Cardiac muscle cell (in vitro differentiated cells and primary cell): ENCODE measurements around the gene FSD1. TPM values are rescaled to one million over a fixed set of nuclear protein-coding genes. Genes with fewer than 3 reads are reported as not detected.

Experiments used
- DNase-seq, 2 donors: peaks; one replicate each; pipeline versions ENCODE4 v3.0.0 to v3.0.0-alpha.2; 2010 to 2017; ENCODE audit warnings: low read depth in 1 of 2, low spot score in 1 of 2
- H3K27ac ChIP-seq: fragments of 200-600 bp; sonication (generic); 2 replicates; pipeline ENCODE4 v1.5.1; 2016
- H3K27me3 ChIP-seq: fragments of 200-600 bp; sonication (generic); 2 replicates; pipeline ENCODE4 v1.6.0; 2016; ENCODE audit warnings: control low read depth
- H3K36me3 ChIP-seq: fragments of 200-600 bp; sonication (generic); 2 replicates; pipeline ENCODE4 v1.5.1; 2016; ENCODE audit warnings: control low read depth
- H3K4me1 ChIP-seq: fragments of 200-600 bp; sonication (generic); 2 replicates; pipeline ENCODE4 v1.8.1; 2017; ENCODE audit warnings: low read depth, mild to moderate bottlenecking, mixed run types
- H3K4me3 ChIP-seq: fragments of 200-600 bp; sonication (generic); 2 replicates; pipeline ENCODE4 v1.5.1; 2016; ENCODE audit warnings: mild to moderate bottlenecking
- H3K9me3 ChIP-seq: fragments of 200-600 bp; sonication (generic); 2 replicates; pipeline ENCODE4 v1.5.1; 2017; ENCODE audit warnings: low read depth, mild to moderate bottlenecking, control low read depth
- polyA plus RNA-seq: library from polyadenylated mRNA; unstranded; fragments of >200 nt; fragmentation: Nextera tagmentation; extraction: Ambion mirVana; gene quantifications from 2 replicates; pipeline ENCODE4 v1.2.1, GENCODE V29; 2016
- total RNA-seq: library from RNA; depleted of rRNA; stranded (reverse); fragments of >200 nt; gene quantifications from 2 replicates; pipeline ENCODE4 v1.2.3, GENCODE V29; 2016
- TF ChIP-seq, protein P1 (sequence below): IDR thresholded peaks from 2 replicates; pipeline ENCODE4 v1.5.1; 2012; ENCODE audit warnings: low read depth, mild to moderate bottlenecking, low read length

The FSD1 gene
- total and polyA plus RNA-seq, 2 experiments from 2014 or later: 18.5 to 24.7 TPM

DNA sequence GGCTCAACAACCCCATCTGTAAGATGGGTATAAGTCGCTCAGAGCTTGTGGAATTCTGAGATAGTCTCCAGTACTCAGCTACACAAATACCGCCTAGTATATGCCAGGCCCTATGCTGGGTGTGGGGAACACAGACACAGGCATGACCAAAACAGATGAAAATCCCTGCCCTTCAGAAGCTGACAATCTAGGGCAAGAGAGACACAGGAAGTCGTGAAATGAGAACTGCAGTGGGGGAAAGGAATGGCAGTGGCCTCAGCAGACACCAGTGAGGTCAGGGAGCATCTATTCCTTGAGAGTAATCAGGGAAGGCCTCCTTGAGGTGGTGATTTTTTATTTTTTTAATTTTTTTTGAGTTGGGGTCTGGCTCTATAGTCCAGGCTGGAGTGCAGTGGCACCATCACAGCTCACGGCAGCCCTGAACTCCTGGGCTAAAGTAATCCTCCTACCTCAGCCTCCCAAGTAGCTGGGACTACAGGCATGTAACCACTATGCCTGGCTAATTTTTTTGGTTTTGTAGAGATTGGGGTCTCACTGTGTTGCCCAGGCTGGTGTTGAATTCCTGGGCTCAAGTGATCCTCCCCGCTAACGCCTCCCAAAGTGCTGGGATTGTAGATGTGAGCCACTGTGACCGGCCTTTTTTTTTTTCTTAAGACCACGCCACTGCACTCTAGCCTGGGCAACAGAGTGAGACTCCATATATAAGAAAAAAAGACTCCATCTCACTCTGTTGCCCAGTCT lies 5.4 kb upstream of the FSD1 start:
- no peak for DNase-seq
- H3K9me3 ChIP-seq: no peaks in the 10 kb centered on the region
- no peak overlapping the region for H3K27ac ChIP-seq
- H3K4me3 ChIP-seq: no peak overlapping the region
- peaks cover 6% of the 10 kb centered on the region for H3K4me1 ChIP-seq
- no peaks in the 10 kb centered on the region for H3K27me3 ChIP-seq
- TF ChIP-seq, protein P1, sequence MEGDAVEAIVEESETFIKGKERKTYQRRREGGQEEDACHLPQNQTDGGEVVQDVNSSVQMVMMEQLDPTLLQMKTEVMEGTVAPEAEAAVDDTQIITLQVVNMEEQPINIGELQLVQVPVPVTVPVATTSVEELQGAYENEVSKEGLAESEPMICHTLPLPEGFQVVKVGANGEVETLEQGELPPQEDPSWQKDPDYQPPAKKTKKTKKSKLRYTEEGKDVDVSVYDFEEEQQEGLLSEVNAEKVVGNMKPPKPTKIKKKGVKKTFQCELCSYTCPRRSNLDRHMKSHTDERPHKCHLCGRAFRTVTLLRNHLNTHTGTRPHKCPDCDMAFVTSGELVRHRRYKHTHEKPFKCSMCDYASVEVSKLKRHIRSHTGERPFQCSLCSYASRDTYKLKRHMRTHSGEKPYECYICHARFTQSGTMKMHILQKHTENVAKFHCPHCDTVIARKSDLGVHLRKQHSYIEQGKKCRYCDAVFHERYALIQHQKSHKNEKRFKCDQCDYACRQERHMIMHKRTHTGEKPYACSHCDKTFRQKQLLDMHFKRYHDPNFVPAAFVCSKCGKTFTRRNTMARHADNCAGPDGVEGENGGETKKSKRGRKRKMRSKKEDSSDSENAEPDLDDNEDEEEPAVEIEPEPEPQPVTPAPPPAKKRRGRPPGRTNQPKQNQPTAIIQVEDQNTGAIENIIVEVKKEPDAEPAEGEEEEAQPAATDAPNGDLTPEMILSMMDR: no peak
- H3K36me3 ChIP-seq: no peaks in the 10 kb centered on the region

DNA sequence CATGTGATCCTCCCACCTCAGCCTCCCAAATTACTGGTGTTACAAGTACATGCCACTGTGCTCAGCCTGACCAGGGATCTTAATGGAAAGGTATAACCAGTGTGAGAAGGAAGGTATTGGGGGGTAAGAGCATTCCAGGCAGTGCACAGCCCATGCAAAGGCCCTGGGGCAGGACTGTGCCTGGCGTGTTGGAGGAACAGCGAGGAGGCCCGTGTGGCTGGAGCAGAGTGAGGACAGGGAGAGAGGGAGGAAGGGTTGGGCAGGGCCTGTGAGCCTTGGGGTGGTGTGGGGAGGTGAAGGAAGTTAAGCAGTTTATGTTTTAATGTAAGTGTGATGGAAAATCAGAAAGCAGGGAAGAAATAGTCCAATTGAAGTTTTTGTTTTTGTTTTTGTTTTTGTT lies 3.8 kb upstream of the FSD1 start:
- Histone ChIP-seq H3K9me3 (no peaks in the 10 kb centered on the region), H3K4me3 (no peak overlapping the region), H3K27ac (no peak overlapping the region), H3K4me1 (peaks cover 6% of the 10 kb centered on the region), H3K36me3 (no peaks in the 10 kb centered on the region), H3K27me3 (no peaks in the 10 kb centered on the region)
- no peak for DNase-seq
- TF ChIP-seq, protein P1: no peak

DNA sequence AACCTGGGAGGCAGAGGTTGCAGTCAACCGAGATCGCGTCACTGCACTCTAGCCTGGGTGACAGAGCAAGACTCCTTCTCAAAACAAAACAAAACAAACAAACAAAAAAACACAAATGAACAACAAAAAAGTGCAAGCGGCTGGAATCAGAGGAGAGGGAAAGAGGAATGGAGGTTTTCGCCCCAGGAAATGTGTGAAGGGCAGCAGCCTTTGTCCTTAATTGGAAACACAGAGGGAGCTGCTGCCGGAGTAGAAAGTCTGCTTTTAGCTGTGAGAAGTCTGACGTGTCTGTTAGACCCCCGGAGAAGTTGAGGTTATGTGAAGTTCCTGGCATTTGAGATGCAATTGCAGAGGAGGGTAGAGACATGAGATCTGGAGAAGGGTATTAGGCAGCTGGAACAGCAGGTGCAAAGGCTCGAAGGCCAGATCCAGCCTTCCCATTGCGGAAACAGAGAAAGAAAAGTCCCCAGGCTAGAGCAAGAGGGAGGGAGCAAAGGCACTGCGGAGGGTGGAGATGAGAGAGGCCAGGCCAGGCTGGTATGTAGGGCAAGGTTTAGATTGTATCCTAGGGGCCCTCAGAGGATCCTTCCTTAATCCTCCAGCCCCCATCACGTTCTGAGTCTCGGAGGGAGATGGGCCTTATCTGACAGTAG lies 2.7 kb upstream of the FSD1 start:
- H3K4me3 ChIP-seq: no peak overlapping the region
- TF ChIP-seq, protein P1: no peak
- H3K36me3 ChIP-seq: no peaks in the 10 kb centered on the region
- no peaks in the 10 kb centered on the region for H3K9me3 ChIP-seq
- H3K4me1 ChIP-seq: peaks cover 6% of the 10 kb centered on the region
- H3K27me3 ChIP-seq: no peaks in the 10 kb centered on the region
- H3K27ac ChIP-seq: peak overlapping the region; percentile 57
- no peak for DNase-seq

DNA sequence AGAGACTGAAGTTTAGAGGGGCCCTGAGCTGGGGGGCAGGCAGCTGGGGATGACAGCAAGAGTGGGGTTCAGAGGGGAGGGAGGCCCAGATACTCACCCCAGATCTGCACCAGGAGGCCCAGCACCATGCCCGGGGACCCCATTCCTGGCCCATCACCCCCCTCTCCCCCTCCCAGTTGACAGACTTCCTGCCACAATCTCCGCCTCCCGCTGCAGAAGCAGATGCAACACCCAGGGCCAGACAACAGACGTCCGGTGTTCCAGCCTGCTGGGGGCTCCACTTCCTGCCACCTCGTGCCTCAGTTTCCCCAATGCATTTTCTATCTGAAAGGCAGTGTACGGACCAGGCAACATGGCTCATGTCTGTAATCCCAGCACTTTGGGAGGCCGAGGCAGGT lies 2.2 kb upstream of the FSD1 start, which contains the start of gene TMIGD2:
Gene TMIGD2 (minus strand): TSS at position 147 of the 398 bp plus-strand sequence. CDS start 4 bp downstream, at position 143.
- no peak for DNase-seq
- no peaks in the 10 kb centered on the region for H3K36me3 ChIP-seq
- no peaks in the 10 kb centered on the region for H3K27me3 ChIP-seq
- H3K4me3 ChIP-seq: no peak within 1 kb of the TSS
- H3K4me1 ChIP-seq: peaks cover 6% of the 10 kb centered on the region
- no peaks in the 10 kb centered on the region for H3K9me3 ChIP-seq
- H3K27ac ChIP-seq: peak within 1 kb of the TSS; percentile 57
- TF ChIP-seq, protein P1: no peak

DNA sequence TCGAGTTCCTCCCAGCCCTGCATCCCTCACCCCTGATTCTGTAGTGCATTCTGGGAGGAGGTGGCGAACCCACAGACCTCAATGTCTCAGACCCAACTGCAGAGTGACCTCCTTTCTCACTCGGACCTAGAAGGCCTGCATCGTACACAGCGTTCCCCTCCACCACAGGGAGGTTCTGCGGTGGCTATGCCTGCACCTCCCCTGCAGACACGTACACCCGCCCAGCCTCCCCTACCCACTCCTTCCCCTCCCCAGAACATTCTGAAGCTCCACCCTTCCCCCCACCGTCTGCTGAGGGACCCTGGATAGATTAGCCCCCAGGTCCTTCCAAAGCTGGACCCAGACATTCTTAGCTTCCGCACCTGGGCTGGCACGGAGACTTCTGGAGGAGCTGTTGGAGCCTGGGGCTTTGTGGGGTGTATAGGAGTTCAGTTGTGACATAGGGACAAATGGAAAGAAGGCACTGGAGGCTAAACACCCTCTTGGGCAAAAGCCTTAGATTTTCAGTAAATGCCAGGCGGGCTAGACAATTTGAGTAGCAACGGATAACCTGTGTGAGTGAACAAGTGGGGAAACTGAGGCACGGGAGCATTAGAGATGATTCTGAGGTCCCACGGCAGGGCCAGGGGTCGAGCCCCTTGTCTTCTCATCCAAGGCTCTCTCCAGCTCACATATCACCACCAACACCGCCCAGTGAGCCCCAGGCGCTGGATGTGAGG lies 420 bp upstream of the FSD1 start:
- no peak for DNase-seq
- Histone ChIP-seq H3K27ac (no peak overlapping the region), H3K4me1 (peaks cover 6% of the 10 kb centered on the region), H3K36me3 (no peaks in the 10 kb centered on the region), H3K27me3 (no peaks in the 10 kb centered on the region), H3K9me3 (no peaks in the 10 kb centered on the region), H3K4me3 (peak overlapping the region; percentile 57)
- TF ChIP-seq, protein P1: no peak
